ENCODE measurements around the gene VRK3.

GRCh38 chr19:50065938-50066337 is 40.8 kb upstream of the VRK3 start:
- no peak for TF ChIP-seq EZH2 (IDR thresholded peaks at IDR 0.05)
- no peak for TF ChIP-seq POLR2AphosphoS5 (IDR thresholded peaks at IDR 0.05; ENCODE audit: borderline replicate concordance, low read depth, low read length)
- TF ChIP-seq FOXP2 (optimal IDR thresholded peaks at IDR 0.05; ENCODE audit: control extremely low read depth, extremely low read length, insufficient read depth): no peak
